ENCODE results near the gene OPA3. TPM values are rescaled to one million over a fixed set of nuclear protein-coding genes. Genes with fewer than 3 reads are reported as not detected.
A peak's percentile ranks its signal among the peaks of the same experiment; 100 is the strongest.

Gene OPA3
- total RNA-seq, 1 donor from 2014 or later, result 13.0 TPM

- H3K36me3 ChIP-seq, result no peaks in the 10 kb centered on the region
- DNase-seq (no peak), ATAC-seq (peak; percentile 37)
- no peaks in the 10 kb centered on the region for H3K9me3 ChIP-seq
- intact Hi-C loops (cut with DNase I), result no loop called here
- TF ChIP-seq CTCF (IDR thresholded peaks at IDR 0.05), result no peak
- no peak overlapping the region for H3K4me3 ChIP-seq
- no peaks in the 10 kb centered on the region for H3K27me3 ChIP-seq
- H3K27ac ChIP-seq, result no peak overlapping the region
- peaks cover 3% of the 10 kb centered on the region for H3K4me1 ChIP-seq
Observed at GRCh38 chr19:45542234-45542668, 42.4 kb downstream of the OPA3 start.

- no peak for ATAC-seq
- Histone ChIP-seq H3K27ac (no peak overlapping the region), H3K36me3 (no peaks in the 10 kb centered on the region), H3K4me1 (peaks cover 3% of the 10 kb centered on the region), H3K4me3 (no peak overlapping the region), H3K27me3 (no peaks in the 10 kb centered on the region), H3K9me3 (no peaks in the 10 kb centered on the region)
- no peak for TF ChIP-seq CTCF (IDR thresholded peaks at IDR 0.05)
- intact Hi-C loops (cut with DNase I), result no loop called here
- no peak for DNase-seq
Observed at GRCh38 chr19:45539459-45539858, 45.1 kb downstream of the OPA3 start.

- no peak for TF ChIP-seq CTCF (IDR thresholded peaks at IDR 0.05)
- Histone ChIP-seq H3K9me3 (no peaks in the 10 kb centered on the region), H3K36me3 (peaks cover 8% of the 10 kb centered on the region), H3K27ac (no peak overlapping the region), H3K4me1 (no peaks in the 10 kb centered on the region), H3K27me3 (no peaks in the 10 kb centered on the region), H3K4me3 (no peak overlapping the region)
- no peak for DNase-seq
- intact Hi-C loops (cut with DNase I), result no loop called here
- no peak for ATAC-seq
Observed at GRCh38 chr19:45531349-45531748, 53.3 kb downstream of the OPA3 start.

- no peaks in the 10 kb centered on the region for H3K9me3 ChIP-seq
- no peak for ATAC-seq
- no peak overlapping the region for H3K27ac ChIP-seq
- H3K4me1 ChIP-seq, result no peaks in the 10 kb centered on the region
- no peaks in the 10 kb centered on the region for H3K27me3 ChIP-seq
- no peak for DNase-seq
- no peak for TF ChIP-seq CTCF (IDR thresholded peaks at IDR 0.05)
- peak overlapping the region; percentile 33 for H3K4me3 ChIP-seq
- intact Hi-C loops (cut with DNase I), result loop anchor here (10.0 kb wide), 1 partner anchor 115 kb away; no protein-coding TSS in a partner anchor
- H3K36me3 ChIP-seq, result peaks cover 27% of the 10 kb centered on the region
Observed at GRCh38 chr19:45529420-45529785, 55.2 kb downstream of the OPA3 start.

- no peaks in the 10 kb centered on the region for H3K4me1 ChIP-seq
- intact Hi-C loops (cut with DNase I), result loop anchor here (10.0 kb wide), 1 partner anchor 116 kb away; no protein-coding TSS in a partner anchor
- TF ChIP-seq CTCF (IDR thresholded peaks at IDR 0.05), result no peak
- H3K27ac ChIP-seq, result no peak overlapping the region
- DNase-seq (peak; percentile 74), ATAC-seq (peak; percentile 66)
- no peaks in the 10 kb centered on the region for H3K27me3 ChIP-seq
- H3K4me3 ChIP-seq, result peak overlapping the region; percentile 33
- no peaks in the 10 kb centered on the region for H3K9me3 ChIP-seq
- H3K36me3 ChIP-seq, result peaks cover 32% of the 10 kb centered on the region
Observed at GRCh38 chr19:45528744-45529419, 55.7 kb downstream of the OPA3 start.

Measured in upper lobe of right lung (tissue), 1 donor.